Skeletal muscle tissue (tissue), 4 donors: ENCODE results near the gene DYNC1I1. TPM values are rescaled to one million over a fixed set of nuclear protein-coding genes. Genes with fewer than 3 reads are reported as not detected.
A peak's percentile ranks its signal among the peaks of the same experiment; 100 is the strongest.

ENCODE experiments used
- H3K27ac ChIP-seq: one replicate; pipeline ENCODE4 v1.7.0; 2013; ENCODE audit warnings: mild to moderate bottlenecking, low read depth, low read length, inconsistent platforms
- H3K27me3 ChIP-seq, 3 donors: one replicate each; pipeline ENCODE4 v1.7.0; 2013; ENCODE audit warnings: low read length in 3 of 3; ENCODE audit not compliant: control insufficient read depth in 3 of 3, insufficient read depth in 3 of 3
- H3K36me3 ChIP-seq, 3 donors: one replicate each; pipeline ENCODE4 v1.7.0; 2013; ENCODE audit warnings: low read length in 3 of 3; ENCODE audit not compliant: control insufficient read depth in 3 of 3, insufficient read depth in 3 of 3
- H3K4me1 ChIP-seq, 3 donors: one replicate each; pipeline ENCODE4 v1.7.0; 2013; ENCODE audit warnings: low read length in 3 of 3, mild to moderate bottlenecking in 3 of 3; ENCODE audit not compliant: control insufficient read depth in 3 of 3, insufficient read depth in 3 of 3
- H3K4me3 ChIP-seq, 3 donors: one replicate each; pipeline ENCODE4 v1.7.0; 2013; ENCODE audit warnings: low read length in 3 of 3
- H3K9ac ChIP-seq, 3 donors: one replicate each; pipeline ENCODE4 v1.7.0; 2013; ENCODE audit warnings: low read length in 3 of 3, mild to moderate bottlenecking in 3 of 3, moderate library complexity in 2 of 3, low read depth in 1 of 3
- H3K9me3 ChIP-seq, 3 donors: one replicate each; pipeline ENCODE4 v1.7.0; 2013; ENCODE audit warnings: low read length in 3 of 3; ENCODE audit not compliant: control insufficient read depth in 3 of 3
- total RNA-seq: library from RNA; depleted of rRNA; stranded (reverse); fragments of >200 nt; gene quantifications from one replicate; pipeline ENCODE4 v1.2.3, GENCODE V29; 2014
- donor health status: Osteomylitis.

The DYNC1I1 gene
- total RNA-seq, 1 donor from 2014 or later: 1.6 TPM

DNA sequence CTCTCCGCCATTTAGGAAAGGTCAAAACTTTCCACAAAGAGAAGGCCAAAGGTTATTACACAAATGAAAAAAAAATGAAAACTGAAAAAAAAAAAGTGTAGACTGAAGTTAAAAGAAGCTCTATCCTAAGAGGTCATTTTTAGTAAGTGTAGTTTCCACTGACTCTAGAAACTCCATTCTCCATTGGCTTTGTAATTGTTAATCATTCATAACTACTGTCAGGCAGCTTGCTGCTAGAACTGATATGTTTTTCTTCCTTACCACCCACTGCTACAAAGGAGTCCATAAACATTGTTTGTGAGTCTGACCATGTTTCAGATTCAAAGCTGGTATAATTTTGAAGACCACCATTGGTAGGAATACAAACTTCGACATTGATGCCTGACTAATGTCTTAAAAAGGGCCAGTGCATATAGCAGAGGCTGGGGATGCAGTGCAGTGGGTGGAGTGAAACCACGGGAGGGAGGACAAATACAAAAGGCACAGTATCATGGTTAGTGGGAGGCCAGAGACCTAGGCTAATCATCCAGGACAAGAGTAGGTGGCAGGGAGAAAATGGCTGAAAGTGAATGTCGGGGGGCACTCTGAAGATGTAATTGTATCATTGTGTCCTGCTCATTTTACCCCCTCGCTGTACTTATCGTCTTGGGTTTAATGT is 16.9 kb upstream of the DYNC1I1 start:
- Histone ChIP-seq H3K36me3 (no peaks in the 10 kb centered on the region), H3K27me3 (no peaks in the 10 kb centered on the region), H3K9me3 (no peaks in the 10 kb centered on the region), H3K4me3 (no peak overlapping the region), H3K4me1 (no peaks in the 10 kb centered on the region), H3K9ac (no peak overlapping the region), H3K27ac (no peak overlapping the region)

DNA sequence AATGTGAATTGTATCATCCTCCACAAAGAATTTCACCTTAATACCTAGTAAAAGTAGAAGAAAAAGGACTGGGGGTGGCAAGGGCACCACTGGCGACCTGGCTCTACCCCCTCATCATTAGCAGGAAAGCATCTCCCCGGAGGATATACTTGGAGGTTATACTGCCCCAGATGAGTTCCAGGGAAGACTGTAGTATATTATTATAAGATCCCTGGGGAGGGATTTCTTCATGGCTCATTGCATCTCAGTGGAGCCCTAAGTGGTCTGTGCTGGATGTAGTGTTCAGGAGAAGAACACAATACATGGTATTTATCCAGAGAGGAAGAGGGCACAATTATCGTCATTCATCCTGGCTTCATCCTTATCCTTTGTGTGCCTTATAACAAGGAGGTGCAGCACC is 14.2 kb upstream of the DYNC1I1 start:
- Histone ChIP-seq H3K27me3 (no peaks in the 10 kb centered on the region), H3K4me3 (no peak overlapping the region), H3K9me3 (no peaks in the 10 kb centered on the region), H3K36me3 (no peaks in the 10 kb centered on the region), H3K9ac (no peak overlapping the region), H3K4me1 (no peaks in the 10 kb centered on the region), H3K27ac (no peak overlapping the region)

DNA sequence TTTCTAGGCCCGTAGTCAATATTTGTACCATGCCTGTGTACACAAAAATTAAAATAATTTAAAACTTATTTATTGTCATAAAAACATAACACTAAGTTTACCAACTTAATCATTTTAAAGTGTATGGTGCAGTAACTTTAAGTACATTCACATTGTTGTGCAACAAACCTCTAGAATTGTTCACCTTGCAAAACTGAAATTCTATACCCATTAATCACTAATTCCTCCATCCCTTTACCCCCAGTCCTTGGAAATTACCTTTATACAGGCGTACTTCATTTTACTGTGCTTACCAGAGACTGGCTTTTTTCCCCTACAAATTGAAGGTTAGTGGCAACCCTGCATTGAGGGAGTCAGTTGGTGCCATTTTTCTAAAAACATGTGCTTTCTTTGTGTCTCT is 6.3 kb upstream of the DYNC1I1 start:
- H3K27ac ChIP-seq: no peak overlapping the region
- no peak overlapping the region for H3K9ac ChIP-seq
- no peak overlapping the region for H3K4me3 ChIP-seq
- H3K36me3 ChIP-seq: no peaks in the 10 kb centered on the region
- no peaks in the 10 kb centered on the region for H3K9me3 ChIP-seq
- no peaks in the 10 kb centered on the region for H3K4me1 ChIP-seq
- no peaks in the 10 kb centered on the region for H3K27me3 ChIP-seq

DNA sequence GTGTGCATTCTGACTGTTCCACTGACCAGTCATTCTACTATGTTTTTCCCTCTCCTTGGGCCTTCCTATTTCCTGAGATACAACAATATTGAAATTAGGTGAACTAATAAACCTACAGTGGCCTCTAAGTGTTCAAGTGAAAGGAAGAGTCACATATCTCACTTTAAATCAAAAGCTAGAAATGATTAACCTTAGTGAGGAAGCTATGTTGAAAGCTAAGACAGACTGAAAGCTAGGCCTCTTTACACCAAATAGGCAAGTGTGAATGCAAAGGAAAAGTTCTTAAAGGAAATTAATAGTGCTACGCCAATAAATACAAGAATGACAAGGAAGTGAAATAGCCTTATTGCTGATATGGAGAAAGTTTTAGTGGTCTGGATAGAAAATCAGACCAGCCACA is 5.7 kb upstream of the DYNC1I1 start:
- Histone ChIP-seq H3K4me3 (no peak overlapping the region), H3K9me3 (no peaks in the 10 kb centered on the region), H3K4me1 (no peaks in the 10 kb centered on the region), H3K9ac (no peak overlapping the region), H3K36me3 (no peaks in the 10 kb centered on the region), H3K27ac (no peak overlapping the region), H3K27me3 (no peaks in the 10 kb centered on the region)

DNA sequence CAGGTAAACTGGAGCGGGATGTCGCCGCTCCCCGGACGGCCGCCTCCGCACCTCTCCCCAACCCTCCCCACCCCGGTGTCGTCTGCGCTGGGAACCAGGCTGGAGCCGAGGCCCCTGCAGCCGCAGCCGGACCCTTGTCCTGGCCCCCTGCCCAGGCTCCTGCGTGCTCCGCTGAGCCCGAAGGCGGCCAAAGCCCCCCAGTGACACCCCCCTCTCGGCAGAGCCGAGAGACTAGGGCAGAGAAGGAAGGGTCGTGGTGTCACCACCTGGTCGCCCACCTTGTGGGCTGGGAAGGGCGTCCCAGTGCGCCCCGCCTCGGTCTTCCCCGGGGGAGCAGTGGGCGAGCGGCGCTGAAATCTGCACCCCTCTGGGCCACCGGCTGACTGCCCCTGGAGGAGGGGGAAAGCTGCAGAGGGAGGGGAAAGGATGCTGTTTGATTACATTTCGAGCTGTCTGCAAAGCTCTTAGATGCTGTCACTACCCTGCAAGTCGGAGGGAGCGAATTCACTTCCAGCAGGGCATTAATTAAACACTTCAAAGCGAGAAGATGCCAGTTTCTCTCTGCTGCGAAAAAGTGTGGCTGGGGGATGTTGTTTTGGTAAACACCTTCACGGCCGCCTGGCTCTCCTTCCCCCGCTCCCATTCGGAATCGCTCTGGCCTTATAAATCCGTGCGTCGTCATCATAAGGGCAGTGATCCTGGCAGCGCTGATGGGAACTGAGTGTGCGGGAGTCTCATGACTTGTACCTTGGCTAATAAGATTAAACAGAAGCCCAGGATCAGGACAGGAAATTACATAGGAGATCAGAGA is 622 bp downstream of the DYNC1I1 start:
- Histone ChIP-seq H3K27ac (no peak overlapping the region), H3K9me3 (no peaks in the 10 kb centered on the region), H3K9ac (peak overlapping the region; percentile 59 to 76 (median 73)), H3K4me1 (peaks cover 0 to 13% (median 8%) of the 10 kb centered on the region in 3 donors), H3K27me3 (no peaks in the 10 kb centered on the region), H3K4me3 (peak overlapping the region; percentile 69 to 83 (median 79)), H3K36me3 (no peaks in the 10 kb centered on the region)

DNA sequence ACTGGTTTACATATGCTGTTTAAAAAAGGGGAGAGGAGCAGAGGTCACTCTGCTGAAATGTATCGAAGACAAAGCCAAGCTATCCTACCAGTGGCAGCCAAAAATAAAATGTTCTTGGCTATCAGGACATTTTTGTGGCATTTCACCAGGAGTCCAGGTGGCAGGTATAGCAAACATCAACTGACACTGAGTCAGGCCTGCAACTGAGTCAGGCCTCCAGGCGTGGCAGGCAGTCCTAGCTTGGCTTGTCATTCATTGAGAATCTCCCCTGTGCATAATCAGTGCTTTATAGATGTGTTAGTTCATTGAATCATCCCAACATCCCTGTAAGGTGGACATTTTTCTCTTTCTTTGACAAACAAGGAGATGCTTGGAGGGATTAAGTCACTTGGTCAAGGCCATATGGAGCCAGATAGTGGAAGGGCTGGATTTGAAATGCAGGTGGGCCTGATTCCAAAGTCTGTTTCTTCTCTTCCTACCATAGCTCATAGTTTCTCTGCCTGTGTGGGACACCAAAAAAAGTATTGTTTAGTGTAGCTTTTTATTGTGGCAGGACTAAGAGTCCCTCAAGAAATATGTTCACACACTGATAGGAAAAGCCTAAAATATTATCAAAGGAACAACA is 4.3 kb downstream of the DYNC1I1 start:
- H3K9me3 ChIP-seq: no peaks in the 10 kb centered on the region
- no peak overlapping the region for H3K9ac ChIP-seq
- H3K27ac ChIP-seq: no peak overlapping the region
- no peaks in the 10 kb centered on the region for H3K27me3 ChIP-seq
- H3K4me1 ChIP-seq: peaks cover 0 to 13% (median 8%) of the 10 kb centered on the region in 3 donors
- H3K4me3 ChIP-seq: no peak overlapping the region
- no peaks in the 10 kb centered on the region for H3K36me3 ChIP-seq

DNA sequence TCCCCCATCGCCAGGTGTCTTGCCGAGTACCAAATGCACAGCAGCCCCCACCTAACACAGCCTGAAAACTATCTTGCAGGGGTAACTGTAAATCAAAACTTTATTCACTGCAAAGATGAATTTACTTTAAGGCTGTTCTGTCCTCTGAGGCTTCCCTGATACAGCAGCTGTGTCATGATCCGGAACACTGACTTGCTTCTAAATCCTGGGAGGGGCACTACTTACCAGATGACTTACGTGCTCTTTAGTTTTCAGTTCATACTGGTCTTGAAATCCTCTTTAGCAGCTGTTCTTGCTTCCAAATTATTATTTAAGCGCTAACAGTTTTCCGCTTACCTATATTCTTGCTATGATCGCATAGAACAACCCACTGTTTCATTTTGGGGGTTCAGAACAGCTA is 4.9 kb downstream of the DYNC1I1 start:
- no peaks in the 10 kb centered on the region for H3K9me3 ChIP-seq
- H3K4me1 ChIP-seq: peaks cover 0 to 10% (median 8%) of the 10 kb centered on the region in 3 donors
- H3K9ac ChIP-seq: no peak overlapping the region
- no peak overlapping the region for H3K27ac ChIP-seq
- H3K4me3 ChIP-seq: no peak overlapping the region
- no peaks in the 10 kb centered on the region for H3K27me3 ChIP-seq
- no peaks in the 10 kb centered on the region for H3K36me3 ChIP-seq

DNA sequence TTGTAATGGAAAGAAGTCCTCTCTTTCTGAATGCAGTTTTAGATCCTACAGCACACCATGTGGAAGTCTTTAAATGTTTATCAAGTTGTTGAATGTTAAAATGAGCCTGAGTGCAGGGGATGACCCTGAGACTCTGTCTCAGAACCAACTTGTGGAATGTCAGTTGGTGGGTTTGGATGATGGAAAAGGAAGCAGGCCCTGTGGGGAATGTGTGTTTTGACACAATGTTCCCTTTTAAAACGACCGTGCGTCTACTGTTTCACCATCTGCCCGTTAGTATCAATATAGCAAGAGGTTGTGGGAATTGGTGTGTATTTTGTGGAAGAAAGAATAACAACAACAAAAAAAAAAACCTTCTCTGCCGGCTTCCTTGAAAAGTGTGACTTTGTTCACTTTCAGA is 8.3 kb downstream of the DYNC1I1 start:
- Histone ChIP-seq H3K27me3 (no peaks in the 10 kb centered on the region), H3K4me3 (no peak overlapping the region), H3K9ac (no peak overlapping the region), H3K4me1 (no peaks in the 10 kb centered on the region), H3K9me3 (no peaks in the 10 kb centered on the region), H3K36me3 (no peaks in the 10 kb centered on the region), H3K27ac (no peak overlapping the region)

DNA sequence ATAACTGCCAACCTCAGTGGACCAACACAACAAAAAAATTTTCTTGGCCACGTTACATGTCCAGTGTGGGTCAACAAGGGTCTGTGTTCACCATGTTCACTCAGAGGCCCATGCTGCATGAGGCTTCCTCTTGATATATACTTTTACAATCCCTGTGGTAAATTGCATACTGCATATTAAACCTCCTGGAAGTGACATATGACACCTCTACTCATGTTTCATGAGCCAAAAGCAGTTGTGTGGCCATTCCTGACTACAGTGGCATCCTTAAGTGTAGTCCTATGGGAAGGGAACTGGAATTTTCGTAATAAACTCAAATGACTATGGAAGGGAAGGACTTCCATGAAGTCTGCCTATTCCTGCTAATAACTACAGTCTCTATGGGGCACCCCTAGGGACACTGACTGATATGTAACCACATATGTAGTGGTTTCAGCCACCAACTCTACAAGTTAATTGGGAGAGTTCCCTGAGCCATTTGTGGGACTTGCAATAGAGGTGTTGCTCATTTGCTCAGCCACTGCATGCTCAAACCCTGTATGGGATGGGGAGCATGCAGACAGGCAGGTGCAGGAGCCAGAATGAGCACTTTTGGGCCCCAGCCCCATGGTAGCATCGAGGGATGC is 9.7 kb downstream of the DYNC1I1 start:
- Histone ChIP-seq H3K4me3 (no peak overlapping the region), H3K27me3 (peaks cover 0 to 4% (median 0%) of the 10 kb centered on the region in 3 donors), H3K9me3 (no peaks in the 10 kb centered on the region), H3K36me3 (no peaks in the 10 kb centered on the region), H3K27ac (no peak overlapping the region), H3K9ac (no peak overlapping the region), H3K4me1 (no peaks in the 10 kb centered on the region)

DNA sequence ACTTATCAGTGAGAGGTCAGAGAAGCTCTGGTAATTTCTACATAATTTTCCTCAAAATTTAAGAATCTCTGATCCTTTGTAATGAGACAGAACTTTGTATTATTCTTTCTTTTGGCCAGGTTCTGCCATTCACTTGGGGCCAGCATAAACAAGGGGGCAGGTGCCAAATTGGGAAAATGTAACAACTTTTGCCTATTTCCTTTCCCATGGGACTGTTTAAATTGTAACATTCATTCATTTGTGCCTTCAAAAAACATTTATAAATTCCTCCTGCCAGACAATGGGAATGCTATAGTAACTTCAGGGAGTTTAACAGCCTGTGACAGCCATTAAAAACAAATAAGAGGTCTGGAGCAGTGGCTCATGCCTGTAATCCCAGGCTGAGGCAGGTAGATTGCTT is 12.4 kb downstream of the DYNC1I1 start:
- no peaks in the 10 kb centered on the region for H3K36me3 ChIP-seq

More for the DNA sequence above, 12.4 kb downstream of the DYNC1I1 start:
- Histone ChIP-seq H3K27ac (no peak overlapping the region), H3K4me3 (no peak overlapping the region), H3K9me3 (no peaks in the 10 kb centered on the region), H3K9ac (no peak overlapping the region), H3K27me3 (peaks cover 0 to 4% (median 0%) of the 10 kb centered on the region in 3 donors), H3K4me1 (no peaks in the 10 kb centered on the region)
